Endothelial cell of umbilical vein (primary cell): Measurements from ENCODE around the gene GATA3. TPM values are rescaled to one million over a fixed set of nuclear protein-coding genes. Genes with fewer than 3 reads are reported as not detected.
A peak's percentile ranks its signal among the peaks of the same experiment; 100 is the strongest.

Source experiments
- BruUV-seq: library from RNA; stranded (reverse); fragments of 400-500 nt; replicated peaks from 2 replicates; lab custom pipeline; 2021; lab: Mats Ljungman, UMichigan
- CTCF ChIA-PET: fragments of 300-600, 350-600 bp; sonication (Branson Sonifier 250); formaldehyde crosslinking; loops from one replicate; lab custom pipeline; 2021; ENCODE audit warnings: antibody characterized with exemption, inconsistent platforms; lab: Charles Lee
- POLR2A ChIA-PET: fragments of 300-600, 350-600 bp; sonication (Branson Sonifier 250); formaldehyde crosslinking; loops from one replicate; lab custom pipeline; 2021; ENCODE audit warnings: antibody characterized with exemption, inconsistent platforms; lab: Charles Lee
- DNase-seq: peaks from one replicate; pipeline ENCODE4 v3.0.0-alpha.2; 2011; ENCODE audit warnings: low read depth, low spot score
- FAIRE-seq: peaks from 2 replicates; lab custom pipeline; 2011; peaks lifted over from hg19 to GRCh38; lab: Jason Lieb, UNC
- H2AFZ ChIP-seq: 2 replicates; pipeline ENCODE4 v1.6.0; 2012; ENCODE audit warnings: low read depth, low read length, control low read depth, inconsistent platforms
- H3K27ac ChIP-seq: 2 replicates; pipeline ENCODE4 v1.5.1; 2011; ENCODE audit warnings: low read depth, mild to moderate bottlenecking, control low read depth, low read length, moderate library complexity; ENCODE audit not compliant: insufficient read depth
- H3K27me3 ChIP-seq, 2 experiments: 2 replicates each; pipeline versions ENCODE4 v1.6.0 to v1.6.1; 2011; ENCODE audit warnings: low read length in 2 of 2, mixed read lengths in 1 of 2; ENCODE audit not compliant: control insufficient read depth in 2 of 2, insufficient read depth in 2 of 2
- H3K36me3 ChIP-seq, 2 experiments: 2 replicates in 1 of 2; 3 replicates in 1 of 2; pipeline ENCODE4 v1.5.1; 2011; ENCODE audit warnings: low read length in 2 of 2, mild to moderate bottlenecking in 1 of 2, moderate library complexity in 1 of 2; ENCODE audit not compliant: control insufficient read depth in 2 of 2, insufficient read depth in 2 of 2; ENCODE audit errors: extremely low read depth in 1 of 2
- H3K4me1 ChIP-seq: 3 replicates; pipeline ENCODE4 v1.5.1; 2011; ENCODE audit warnings: mild to moderate bottlenecking, low read length; ENCODE audit not compliant: control insufficient read depth, insufficient read depth; ENCODE audit errors: extremely low read depth
- H3K4me2 ChIP-seq: 2 replicates; pipeline ENCODE4 v1.6.1; 2011; ENCODE audit warnings: low read length, control low read depth, mixed read lengths; ENCODE audit not compliant: insufficient read depth
- H3K4me3 ChIP-seq, 3 experiments: fragments of 200-600 bp in 1 of 3; sonication (generic), shearing (Covaris generic) in 1 of 3; replicated peaks in 1 of 3; 2 replicates each; pipeline ENCODE4 v1.5.1; 2011 to 2016; ENCODE audit warnings: control low read depth in 3 of 3, low read length in 3 of 3, mild to moderate bottlenecking in 2 of 3, inconsistent platforms in 1 of 3, low read depth in 1 of 3, moderate library complexity in 1 of 3; ENCODE audit not compliant: insufficient read depth in 1 of 3
- H3K79me2 ChIP-seq: 2 replicates; pipeline ENCODE4 v1.6.0; 2012; ENCODE audit warnings: low read length, inconsistent platforms; ENCODE audit not compliant: control insufficient read depth, insufficient read depth
- H3K9ac ChIP-seq: replicated peaks from 2 replicates; pipeline ENCODE3; 2011; ENCODE audit warnings: low read length, control low read depth; ENCODE audit not compliant: insufficient read depth; ENCODE audit errors: extremely low read depth
- H3K9me1 ChIP-seq: replicated peaks from 3 replicates; pipeline ENCODE4 v1.6.0; 2011; ENCODE audit warnings: mild to moderate bottlenecking, low read length; ENCODE audit not compliant: control insufficient read depth, insufficient read depth; ENCODE audit errors: extremely low read depth
- H3K9me3 ChIP-seq: replicated peaks from 2 replicates; pipeline ENCODE4 v1.5.1; 2012; ENCODE audit warnings: low read length, inconsistent platforms; ENCODE audit not compliant: control insufficient read depth, insufficient read depth
- H4K20me1 ChIP-seq: replicated peaks from 2 replicates; pipeline ENCODE3; 2011; ENCODE audit warnings: mild to moderate bottlenecking, low read length; ENCODE audit not compliant: control insufficient read depth, insufficient read depth; ENCODE audit errors: extremely low read depth
- EZH2 ChIP-seq: IDR thresholded peaks from 2 replicates; pipeline ENCODE4 v1.6.1; 2012; ENCODE audit warnings: borderline replicate concordance, low read depth, mild to moderate bottlenecking, moderate library complexity, low read length, inconsistent platforms; ENCODE audit not compliant: severe bottlenecking
- FOS ChIP-seq: IDR thresholded peaks from 2 replicates; pipeline ENCODE4 v1.6.1; 2011; ENCODE audit warnings: mild to moderate bottlenecking, low read length, moderate library complexity, borderline replicate concordance; ENCODE audit not compliant: insufficient read depth
- GATA2 ChIP-seq: IDR thresholded peaks from 2 replicates; pipeline ENCODE4 v1.7.0; 2011; ENCODE audit warnings: low read depth, mild to moderate bottlenecking, moderate library complexity, mixed read lengths, low read length; ENCODE audit not compliant: insufficient read length, insufficient read depth
- JUN ChIP-seq: IDR thresholded peaks from 2 replicates; pipeline ENCODE4 v1.6.1; 2011; ENCODE audit warnings: borderline replicate concordance, low read depth; ENCODE audit not compliant: insufficient read length, insufficient read depth
- MAX ChIP-seq: IDR thresholded peaks from 2 replicates; pipeline ENCODE4 v1.6.1; 2011; ENCODE audit not compliant: insufficient read depth, insufficient read length
- MYC ChIP-seq: IDR thresholded peaks from one replicate; pipeline ENCODE4 v1.6.1; 2011; ENCODE audit warnings: mild to moderate bottlenecking, low read depth, low read length
- POLR2A ChIP-seq: IDR thresholded peaks from 2 replicates; pipeline ENCODE4 v1.6.1; 2012; ENCODE audit warnings: low read depth, mild to moderate bottlenecking, control low read depth, low read length
- POLR2AphosphoS5 ChIP-seq: IDR thresholded peaks from 2 replicates; pipeline ENCODE4 v1.6.1; 2012; ENCODE audit warnings: low read depth, mild to moderate bottlenecking, control low read depth, low read length, moderate library complexity; ENCODE audit not compliant: insufficient read depth
- dilution Hi-C: fragments of 300-500 bp; cut with MboI; formaldehyde crosslinking; loops from one replicate; pipeline ENCODE4 v1.15.0; 2019; ENCODE audit warnings: low sequenced_read_pairs; ENCODE audit not compliant: extremely low pct_ligation_motif_present
- intact Hi-C: fragments of 100-400 bp; cut with micrococcal nuclease; formaldehyde crosslinking; loops from one replicate; pipeline ENCODE4 v1.10.0; 2022
- polyA plus RNA-seq, 4 experiments: library from polyadenylated mRNA; depleted of rRNA in 3 of 4; stranded (reverse) in 3 of 4; unstranded in 1 of 4; fragments of >200 nt; gene quantifications; 2 replicates each; pipeline versions ENCODE4 v1.2.1 to v1.2.3, GENCODE V29; 2011 to 2012; ENCODE audit warnings: missing spikeins in 1 of 4
- total RNA-seq: library from RNA; stranded (reverse); gene quantifications from 2 replicates; pipeline ENCODE4 v1.2.3, GENCODE V29; 2021
- TF ChIP-seq, protein P1 (sequence below), 2 donors: IDR thresholded peaks; 1 replicate in 1 of 2; 2 replicates in 1 of 2; pipeline ENCODE4 v1.5.1; 2011; ENCODE audit warnings: low read length in 2 of 2, mild to moderate bottlenecking in 2 of 2, moderate library complexity in 2 of 2, control low read depth in 1 of 2, inconsistent platforms in 1 of 2, low read depth in 1 of 2; ENCODE audit not compliant: insufficient read depth in 1 of 2; ENCODE audit errors: extremely low read depth in 1 of 2

Gene GATA3
- total and polyA plus RNA-seq, 2 donors (not counting 3 experiments of a cell fraction or from before 2014, with no cell fraction given): 9.3 to 33.0 TPM

DNA sequence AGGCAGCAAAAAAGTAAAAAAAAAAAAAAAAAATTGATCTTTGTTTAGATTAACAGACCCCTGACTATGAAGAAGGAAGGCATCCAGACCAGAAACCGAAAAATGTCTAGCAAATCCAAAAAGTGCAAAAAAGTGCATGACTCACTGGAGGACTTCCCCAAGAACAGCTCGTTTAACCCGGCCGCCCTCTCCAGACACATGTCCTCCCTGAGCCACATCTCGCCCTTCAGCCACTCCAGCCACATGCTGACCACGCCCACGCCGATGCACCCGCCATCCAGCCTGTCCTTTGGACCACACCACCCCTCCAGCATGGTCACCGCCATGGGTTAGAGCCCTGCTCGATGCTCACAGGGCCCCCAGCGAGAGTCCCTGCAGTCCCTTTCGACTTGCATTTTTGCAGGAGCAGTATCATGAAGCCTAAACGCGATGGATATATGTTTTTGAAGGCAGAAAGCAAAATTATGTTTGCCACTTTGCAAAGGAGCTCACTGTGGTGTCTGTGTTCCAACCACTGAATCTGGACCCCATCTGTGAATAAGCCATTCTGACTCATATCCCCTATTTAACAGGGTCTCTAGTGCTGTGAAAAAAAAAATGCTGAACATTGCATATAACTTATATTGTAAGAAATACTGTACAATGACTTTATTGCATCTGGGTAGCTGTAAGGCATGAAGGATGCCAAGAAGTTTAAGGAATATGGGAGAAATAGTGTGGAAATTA lies 19.4 kb downstream of the GATA3 start:
- dilution Hi-C loops: no loop called here
- H3K9ac ChIP-seq: no peak overlapping the region
- H3K36me3 ChIP-seq: peaks cover 24 to 30% of the 10 kb centered on the region in 2 experiments
- TF ChIP-seq GATA2 (no peak), FOS (peak; percentile 47)
- CTCF ChIA-PET: no interaction called here
- H3K27ac ChIP-seq: peak overlapping the region; percentile 25
- no peak overlapping the region for H3K4me3 ChIP-seq
- no peak overlapping the region for H2AFZ ChIP-seq
- H3K27me3 ChIP-seq: no peaks in the 10 kb centered on the region
- intact Hi-C loops: no loop called here
- TSS peak; percentile 65 for BruUV-seq
- peak overlapping the region; percentile 12 for H3K4me2 ChIP-seq
- POLR2A ChIA-PET: interaction anchor here (0.7 to 1.2 kb wide), 2 partner anchors 14 kb away, joined by 3 to 5 read pairs; no protein-coding TSS in a partner anchor
- peaks cover 34% of the 10 kb centered on the region for H3K4me1 ChIP-seq
- FAIRE-seq (peak; percentile 79), DNase-seq (peak; percentile 26)
- H3K9me1 ChIP-seq: no peaks in the 10 kb centered on the region
- H4K20me1 ChIP-seq: no peaks in the 10 kb centered on the region
- peaks cover 24% of the 10 kb centered on the region for H3K79me2 ChIP-seq
- H3K9me3 ChIP-seq: no peaks in the 10 kb centered on the region

GRCh38 chr10:8074881-8075280 lies 20.4 kb downstream of the GATA3 start:
- Histone ChIP-seq H3K27ac (no peak overlapping the region), H3K4me1 (peaks cover 34% of the 10 kb centered on the region), H3K27me3 (no peaks in the 10 kb centered on the region), H3K79me2 (peaks cover 18% of the 10 kb centered on the region), H3K9me3 (no peaks in the 10 kb centered on the region), H3K9ac (no peak overlapping the region), H4K20me1 (no peaks in the 10 kb centered on the region), H3K36me3 (peaks cover 21 to 23% of the 10 kb centered on the region in 2 experiments), H3K9me1 (no peaks in the 10 kb centered on the region), H3K4me3 (no peak overlapping the region), H2AFZ (no peak overlapping the region), H3K4me2 (no peak overlapping the region)
- FAIRE-seq (no peak), DNase-seq (no peak)
- dilution Hi-C loops: no loop called here
- no TSS peak for BruUV-seq
- intact Hi-C loops: no loop called here
- ChIA-PET CTCF (interaction anchor here (1.1 to 1.4 kb wide), 4 partner anchors 9 to 203 kb away, joined by 3 to 6 read pairs (median 4); no protein-coding TSS in a partner anchor), POLR2A (interaction anchor here (1.2 kb wide), 1 partner anchor 15 kb away, joined by 3 read pairs; no protein-coding TSS in a partner anchor)
- TF ChIP-seq POLR2AphosphoS5 (no peak), FOS (no peak), POLR2A (no peak), JUN (no peak), MAX (no peak), MYC (no peak), GATA2 (no peak), EZH2 (no peak)
- TF ChIP-seq, protein P1, sequence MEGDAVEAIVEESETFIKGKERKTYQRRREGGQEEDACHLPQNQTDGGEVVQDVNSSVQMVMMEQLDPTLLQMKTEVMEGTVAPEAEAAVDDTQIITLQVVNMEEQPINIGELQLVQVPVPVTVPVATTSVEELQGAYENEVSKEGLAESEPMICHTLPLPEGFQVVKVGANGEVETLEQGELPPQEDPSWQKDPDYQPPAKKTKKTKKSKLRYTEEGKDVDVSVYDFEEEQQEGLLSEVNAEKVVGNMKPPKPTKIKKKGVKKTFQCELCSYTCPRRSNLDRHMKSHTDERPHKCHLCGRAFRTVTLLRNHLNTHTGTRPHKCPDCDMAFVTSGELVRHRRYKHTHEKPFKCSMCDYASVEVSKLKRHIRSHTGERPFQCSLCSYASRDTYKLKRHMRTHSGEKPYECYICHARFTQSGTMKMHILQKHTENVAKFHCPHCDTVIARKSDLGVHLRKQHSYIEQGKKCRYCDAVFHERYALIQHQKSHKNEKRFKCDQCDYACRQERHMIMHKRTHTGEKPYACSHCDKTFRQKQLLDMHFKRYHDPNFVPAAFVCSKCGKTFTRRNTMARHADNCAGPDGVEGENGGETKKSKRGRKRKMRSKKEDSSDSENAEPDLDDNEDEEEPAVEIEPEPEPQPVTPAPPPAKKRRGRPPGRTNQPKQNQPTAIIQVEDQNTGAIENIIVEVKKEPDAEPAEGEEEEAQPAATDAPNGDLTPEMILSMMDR (IDR thresholded peaks at IDR 0.05; ENCODE audit: extremely low read depth in 1 of 2, insufficient read depth in 1 of 2, low read depth in 1 of 2, low read length in 2 of 2): no peak
